Liver (tissue), 9 donors: ENCODE results near the gene CSF1. TPM values are rescaled to one million over a fixed set of nuclear protein-coding genes. Genes with fewer than 3 reads are reported as not detected.

Experiments
- DNase-seq: peaks from one replicate; pipeline ENCODE4 v3.0.0-alpha.2; 2017; ENCODE audit warnings: low spot score
- H3K27ac ChIP-seq, 2 donors: one replicate each; pipeline ENCODE4 v1.7.0; 2013; ENCODE audit warnings: inconsistent platforms in 2 of 2, low read length in 2 of 2, control low read depth in 1 of 2, low read depth in 1 of 2, mild to moderate bottlenecking in 1 of 2
- H3K27me3 ChIP-seq, 4 donors: one replicate each; pipeline versions ENCODE4 v1.6.1 to v1.7.0; 2013; ENCODE audit warnings: low read length in 3 of 4, inconsistent platforms in 1 of 4, mild to moderate bottlenecking in 1 of 4, moderate library complexity in 1 of 4; ENCODE audit not compliant: control insufficient read depth in 4 of 4, insufficient read depth in 4 of 4
- H3K36me3 ChIP-seq, 4 donors: one replicate each; pipeline versions ENCODE4 v1.6.1 to v1.7.0; 2013; ENCODE audit warnings: low read length in 3 of 4, mild to moderate bottlenecking in 3 of 4, low read depth in 1 of 4, moderate library complexity in 1 of 4; ENCODE audit not compliant: control insufficient read depth in 4 of 4, insufficient read depth in 3 of 4
- H3K4me1 ChIP-seq, 4 donors: one replicate each; pipeline versions ENCODE4 v1.6.1 to v1.7.0; 2013; ENCODE audit warnings: low read length in 3 of 4, mild to moderate bottlenecking in 3 of 4, moderate library complexity in 1 of 4; ENCODE audit not compliant: control insufficient read depth in 4 of 4, insufficient read depth in 4 of 4
- H3K4me3 ChIP-seq, 3 donors: one replicate each; pipeline versions ENCODE4 v1.6.1 to v1.7.0; 2013; ENCODE audit warnings: low read length in 3 of 3, control low read depth in 1 of 3, low read depth in 1 of 3, mild to moderate bottlenecking in 1 of 3
- H3K9ac ChIP-seq, 2 donors: one replicate each; pipeline ENCODE4 v1.7.0; 2013; ENCODE audit warnings: low read length in 2 of 2, mild to moderate bottlenecking in 2 of 2, moderate library complexity in 2 of 2, control low read depth in 1 of 2, low read depth in 1 of 2
- H3K9me3 ChIP-seq, 4 donors: one replicate each; pipeline versions ENCODE4 v1.6.1 to v1.7.0; 2013; ENCODE audit warnings: low read length in 3 of 4; ENCODE audit not compliant: control insufficient read depth in 4 of 4
- ATF3 ChIP-seq: IDR thresholded peaks from 2 replicates; pipeline ENCODE4 v1.6.1; 2016; ENCODE audit warnings: antibody characterized with exemption
- FOXA2 ChIP-seq: IDR thresholded peaks from 2 replicates; pipeline ENCODE4 v1.6.1; 2016; ENCODE audit warnings: antibody characterized with exemption
- GABPA ChIP-seq, 2 donors: IDR thresholded peaks in 1 of 2; conservative IDR thresholded peaks in 1 of 2; 2 replicates each; pipeline ENCODE4 v1.6.1; 2016; ENCODE audit warnings: antibody characterized with exemption in 2 of 2, mild to moderate bottlenecking in 1 of 2, moderate library complexity in 1 of 2
- HNF4A ChIP-seq, 2 donors: conservative IDR thresholded peaks; 2 replicates each; pipeline ENCODE4 v1.6.1; 2016; ENCODE audit warnings: antibody characterized with exemption in 2 of 2, mild to moderate bottlenecking in 2 of 2
- HNF4G ChIP-seq: IDR thresholded peaks from 2 replicates; pipeline ENCODE4 v1.6.1; 2016; ENCODE audit warnings: antibody characterized with exemption
- JUND ChIP-seq, 2 donors: IDR thresholded peaks; 2 replicates each; pipeline ENCODE4 v1.6.1; 2016; ENCODE audit warnings: antibody characterized with exemption in 2 of 2
- MAX ChIP-seq: IDR thresholded peaks from 2 replicates; pipeline ENCODE4 v1.6.1; 2016; ENCODE audit warnings: antibody characterized with exemption
- NR2F2 ChIP-seq: IDR thresholded peaks from 2 replicates; pipeline ENCODE4 v1.6.1; 2016; ENCODE audit warnings: antibody characterized with exemption
- RAD21 ChIP-seq, 2 donors: IDR thresholded peaks; 2 replicates each; pipeline ENCODE4 v1.6.1; 2016; ENCODE audit warnings: antibody characterized with exemption in 2 of 2, mild to moderate bottlenecking in 2 of 2
- REST ChIP-seq: IDR thresholded peaks from 2 replicates; pipeline ENCODE4 v1.6.1; 2016; ENCODE audit warnings: antibody characterized with exemption, mild to moderate bottlenecking
- RXRA ChIP-seq, 2 donors: IDR thresholded peaks; 2 replicates each; pipeline ENCODE4 v1.6.1; 2017 to 2018; ENCODE audit warnings: antibody characterized with exemption in 2 of 2, mild to moderate bottlenecking in 1 of 2
- SP1 ChIP-seq: IDR thresholded peaks from 2 replicates; pipeline ENCODE4 v1.6.1; 2018; ENCODE audit warnings: antibody characterized with exemption, mild to moderate bottlenecking
- TAF1 ChIP-seq: conservative IDR thresholded peaks from 2 replicates; pipeline ENCODE4 v1.6.1; 2016; ENCODE audit warnings: antibody characterized with exemption, mild to moderate bottlenecking
- YY1 ChIP-seq: IDR thresholded peaks from 2 replicates; pipeline ENCODE4 v1.6.1; 2016; ENCODE audit warnings: antibody characterized with exemption, mild to moderate bottlenecking
- ZBTB33 ChIP-seq: IDR thresholded peaks from 2 replicates; pipeline ENCODE4 v1.6.1; 2016; ENCODE audit warnings: antibody characterized with exemption
- WGBS: extraction: QIAGEN DNeasy Blood & Tissue Kit; methylation state at CpG from one replicate; pipeline ENCODE4 v1.1.7; 2013; 5-methylcytosine and 5-hydroxymethylcytosine counted together
- polyA plus RNA-seq, 2 donors: library from polyadenylated mRNA; stranded (reverse) in 1 of 2; unstranded in 1 of 2; fragments of 200-250 nt in 1 of 2; fragments of >200 nt in 1 of 2; fragmentation: Nextera tagmentation in 1 of 2; extraction: Ambion mirVana in 1 of 2; gene quantifications; one replicate each; pipeline versions ENCODE4 v1.2.1 to v1.2.3, GENCODE V29; 2013 to 2015
- total RNA-seq, 2 donors: library from RNA; depleted of rRNA; stranded (reverse); fragments of >200 nt; gene quantifications; one replicate each; pipeline ENCODE4 v1.2.3, GENCODE V29; 2014
- donor health status: healthy.
- donor health status: healthy.
- donor health status: healthy.
- donor health status: healthy.
- donor health status: healthy.

Gene CSF1
- total and polyA plus RNA-seq, 4 donors = 6.3 to 15.2 (median 11.3) TPM

- 27% methylated on average over 13 of the region's 13 CpGs for WGBS
- TF ChIP-seq ATF3 (peak; percentile 22), REST (peak; percentile 33), RXRA (IDR thresholded peaks at IDR 0.05) (peak; percentile 34 to 55), NR2F2 (peak; percentile 70), YY1 (no peak), MAX (no peak), SP1 (peak; percentile 60), JUND (IDR thresholded peaks at IDR 0.05) (no peak), FOXA2 (no peak), RAD21 (IDR thresholded peaks at IDR 0.05) (peak; percentile 50 to 72), GABPA (IDR thresholded peaks at IDR 0.05 in 1 of 2, conservative IDR thresholded peaks at IDR 0.05 in 1 of 2) (no peak), HNF4A (conservative IDR thresholded peaks at IDR 0.05) (peak in 1 of 2 donors; percentile 27), TAF1 (no peak), HNF4G (no peak)
- no peaks in the 10 kb centered on the region for H3K9me3 ChIP-seq
- peak overlapping the region in 1 of 2 donors; percentile 54 for H3K9ac ChIP-seq
- peak overlapping the region in 1 of 3 donors; percentile 4 for H3K4me3 ChIP-seq
- no peaks in the 10 kb centered on the region for H3K27me3 ChIP-seq
- H3K36me3 ChIP-seq = no peaks in the 10 kb centered on the region
- DNase-seq = no peak
- peak overlapping the region; percentile 46 to 61 for H3K27ac ChIP-seq
- peaks cover 4 to 11% (median 6%) of the 10 kb centered on the region in 4 donors for H3K4me1 ChIP-seq
Measured at GRCh38 chr1:109877317-109877771, 33.3 kb upstream of the CSF1 start.

- Histone ChIP-seq H3K9me3 (no peaks in the 10 kb centered on the region), H3K27me3 (no peaks in the 10 kb centered on the region), H3K36me3 (no peaks in the 10 kb centered on the region), H3K27ac (peak overlapping the region; percentile 43 to 57), H3K4me3 (no peak overlapping the region), H3K9ac (no peak overlapping the region), H3K4me1 (peaks cover 4 to 11% (median 6%) of the 10 kb centered on the region in 4 donors)
- WGBS = 81% methylated on average over 3 of the region's 3 CpGs
- DNase-seq = no peak
- TF ChIP-seq SP1 (no peak), JUND (IDR thresholded peaks at IDR 0.05) (no peak), ATF3 (no peak), ZBTB33 (no peak), REST (no peak)
Measured at GRCh38 chr1:109877776-109878175, 32.9 kb upstream of the CSF1 start.
